Astrocyte (in vitro differentiated cells and primary cell): ENCODE results near the gene NRF1. TPM values are rescaled to one million over a fixed set of nuclear protein-coding genes. Genes with fewer than 3 reads are reported as not detected.

Experiments
- DNase-seq: peaks from one replicate; pipeline ENCODE4 v3.0.0-alpha.2; 2010; ENCODE audit warnings: low read depth
- FAIRE-seq: peaks from 2 replicates; lab custom pipeline; 2011; peaks lifted over from hg19 to GRCh38; lab: Jason Lieb, UNC
- H2AFZ ChIP-seq: 2 replicates; pipeline ENCODE4 v1.6.0; 2012; ENCODE audit warnings: low read depth, low read length, inconsistent platforms
- H3K27ac ChIP-seq: 2 replicates; pipeline ENCODE4 v1.5.1; 2011; ENCODE audit warnings: low read depth, low read length, inconsistent platforms
- H3K27me3 ChIP-seq: 2 replicates; pipeline ENCODE4 v1.6.0; 2011; ENCODE audit warnings: low read length, inconsistent platforms; ENCODE audit not compliant: insufficient read depth
- H3K36me3 ChIP-seq: 2 replicates; pipeline ENCODE4 v1.5.1; 2011; ENCODE audit warnings: low read length, inconsistent platforms; ENCODE audit not compliant: insufficient read depth
- H3K4me1 ChIP-seq: 2 replicates; pipeline ENCODE4 v1.5.1; 2011; ENCODE audit warnings: low read length, inconsistent platforms; ENCODE audit not compliant: insufficient read depth
- H3K4me2 ChIP-seq: 2 replicates; pipeline ENCODE4 v1.6.0; 2012; ENCODE audit warnings: low read length, inconsistent platforms
- H3K4me3 ChIP-seq: 2 replicates; pipeline ENCODE4 v1.5.1; 2011; ENCODE audit warnings: low read depth, mild to moderate bottlenecking, low read length, inconsistent platforms; ENCODE audit not compliant: insufficient read depth
- H3K79me2 ChIP-seq: 2 replicates; pipeline ENCODE4 v1.6.0; 2012; ENCODE audit warnings: mild to moderate bottlenecking, low read length, inconsistent platforms; ENCODE audit not compliant: insufficient read depth
- H3K9ac ChIP-seq: 2 replicates; pipeline ENCODE4 v1.6.0; 2012; ENCODE audit warnings: mild to moderate bottlenecking, low read length, inconsistent platforms
- H3K9me3 ChIP-seq: 2 replicates; pipeline ENCODE4 v1.5.1; 2012; ENCODE audit warnings: low read depth, mild to moderate bottlenecking, low read length, inconsistent platforms; ENCODE audit not compliant: insufficient read depth
- H4K20me1 ChIP-seq: 2 replicates; pipeline ENCODE4 v1.6.0; 2012; ENCODE audit warnings: low read length, inconsistent platforms; ENCODE audit not compliant: insufficient read depth
- H3K27ac Mint-ChIP-seq: one replicate; pipeline ENCODE4 v1.8.0; 2021; ENCODE audit warnings: mild to moderate bottlenecking, mixed read lengths; ENCODE audit not compliant: unreplicated experiment
- H3K27me3 Mint-ChIP-seq: one replicate; pipeline ENCODE4 v1.8.0; 2021; ENCODE audit warnings: low read depth, mixed read lengths; ENCODE audit not compliant: unreplicated experiment
- H3K36me3 Mint-ChIP-seq: one replicate; pipeline ENCODE4 v1.8.0; 2021; ENCODE audit warnings: low read depth, mixed read lengths; ENCODE audit not compliant: unreplicated experiment
- H3K4me1 Mint-ChIP-seq: one replicate; pipeline ENCODE4 v1.8.0; 2021; ENCODE audit warnings: low read depth, mixed read lengths; ENCODE audit not compliant: unreplicated experiment
- H3K4me3 Mint-ChIP-seq: one replicate; pipeline ENCODE4 v1.8.0; 2021; ENCODE audit warnings: mild to moderate bottlenecking, moderate library complexity, mixed read lengths; ENCODE audit not compliant: unreplicated experiment
- H3K9me3 Mint-ChIP-seq: one replicate; pipeline ENCODE4 v1.8.0; 2021; ENCODE audit warnings: mild to moderate bottlenecking, mixed read lengths; ENCODE audit not compliant: unreplicated experiment
- CTCF ChIP-seq: IDR thresholded peaks from 2 replicates; pipeline ENCODE4 v1.5.1; 2011; ENCODE audit warnings: low read depth, mild to moderate bottlenecking, inconsistent platforms, low read length, moderate library complexity; ENCODE audit not compliant: insufficient read depth
- EZH2 ChIP-seq: IDR thresholded peaks from 2 replicates; pipeline ENCODE4 v1.6.1; 2012; ENCODE audit warnings: mild to moderate bottlenecking, low read length, inconsistent platforms; ENCODE audit not compliant: insufficient read depth
- total RNA-seq: library from RNA; stranded (reverse); gene quantifications from 2 replicates; pipeline ENCODE4 v1.2.1, GENCODE V29; 2021

NRF1 gene
- total RNA-seq, 1 donor from 2014 or later, result 12.7 TPM

GRCh38 chr7:129799350-129799955 lies 187.9 kb downstream of the NRF1 start:
- Histone ChIP-seq H3K79me2 (no peaks in the 10 kb centered on the region), H4K20me1 (peaks cover 3% of the 10 kb centered on the region), H3K9me3 (no peaks in the 10 kb centered on the region), H3K36me3 (no peaks in the 10 kb centered on the region), H3K27me3 (no peaks in the 10 kb centered on the region), H3K4me2 (no peak overlapping the region), H3K4me3 (no peak overlapping the region), H3K4me1 (no peaks in the 10 kb centered on the region), H3K9ac (no peak overlapping the region), H3K27ac (no peak overlapping the region), H2AFZ (no peak overlapping the region)
- Mint-ChIP-seq H3K27me3 (peaks cover 34% of the 10 kb centered on the region), H3K36me3 (no peaks in the 10 kb centered on the region), H3K4me3 (no peak overlapping the region), H3K4me1 (no peaks in the 10 kb centered on the region), H3K9me3 (no peaks in the 10 kb centered on the region), H3K27ac (no peak overlapping the region)
- no peak for FAIRE-seq
- TF ChIP-seq CTCF (no peak), EZH2 (no peak)
- DNase-seq, result no peak

- Histone ChIP-seq H3K27ac (no peak overlapping the region), H3K9me3 (no peaks in the 10 kb centered on the region), H2AFZ (no peak overlapping the region), H3K4me2 (no peak overlapping the region), H3K4me3 (no peak overlapping the region), H3K36me3 (no peaks in the 10 kb centered on the region), H3K9ac (no peak overlapping the region), H3K4me1 (no peaks in the 10 kb centered on the region), H3K27me3 (no peaks in the 10 kb centered on the region), H4K20me1 (peaks cover 3% of the 10 kb centered on the region), H3K79me2 (no peaks in the 10 kb centered on the region)
- DNase-seq (no peak), FAIRE-seq (no peak)
- no peak for TF ChIP-seq EZH2
- TF ChIP-seq CTCF, result no peak
- Mint-ChIP-seq H3K4me1 (no peaks in the 10 kb centered on the region), H3K36me3 (no peaks in the 10 kb centered on the region), H3K27me3 (peaks cover 33% of the 10 kb centered on the region), H3K9me3 (no peaks in the 10 kb centered on the region), H3K27ac (no peak overlapping the region), H3K4me3 (no peak overlapping the region)
Measured at GRCh38 chr7:129800901-129801300, 189.4 kb downstream of the NRF1 start.

GRCh38 chr7:129801882-129802281 lies 190.4 kb downstream of the NRF1 start:
- Histone ChIP-seq H3K4me2 (no peak overlapping the region), H3K79me2 (no peaks in the 10 kb centered on the region), H3K27me3 (no peaks in the 10 kb centered on the region), H3K27ac (no peak overlapping the region), H3K4me3 (no peak overlapping the region), H3K9me3 (no peaks in the 10 kb centered on the region), H2AFZ (no peak overlapping the region), H4K20me1 (peaks cover 3% of the 10 kb centered on the region), H3K36me3 (no peaks in the 10 kb centered on the region), H3K4me1 (no peaks in the 10 kb centered on the region), H3K9ac (no peak overlapping the region)
- H3K27me3 Mint-ChIP-seq, result peaks cover 30% of the 10 kb centered on the region
- no peaks in the 10 kb centered on the region for H3K4me1 Mint-ChIP-seq
- H3K4me3 Mint-ChIP-seq, result no peak overlapping the region
- H3K27ac Mint-ChIP-seq, result no peak overlapping the region
- no peak for DNase-seq
- TF ChIP-seq EZH2 (no peak), CTCF (no peak)
- no peaks in the 10 kb centered on the region for H3K36me3 Mint-ChIP-seq
- FAIRE-seq, result no peak
- no peaks in the 10 kb centered on the region for H3K9me3 Mint-ChIP-seq
